GM12872 (cell line): ENCODE measurements around the gene GPANK1.

Experiments
- CTCF ChIP-seq: IDR thresholded peaks from 3 replicates; pipeline ENCODE4 v1.5.1; 2011; ENCODE audit warnings: low read depth, mild to moderate bottlenecking, low read length, moderate library complexity; ENCODE audit not compliant: insufficient read depth

The GPANK1 gene

GRCh38 chr6:31707701-31708100 is 42.9 kb upstream of the GPANK1 start:
- no peak for TF ChIP-seq CTCF

GRCh38 chr6:31706599-31706998 is 41.8 kb upstream of the GPANK1 start, which contains the start of gene LY6G6F:
Gene LY6G6F, plus strand, starts transcription at chr6:31706866. Its CDS starts 41 bp downstream, at chr6:31706907.
- no peak for TF ChIP-seq CTCF

- no peak for TF ChIP-seq CTCF
Observed at GRCh38 chr6:31705931-31706330, 41.1 kb upstream of the GPANK1 start.

- TF ChIP-seq CTCF = no peak
Observed at GRCh38 chr6:31702819-31703716, 38.3 kb upstream of the GPANK1 start, which contains the start of gene ABHD16A. Gene ABHD16A, minus strand, starts transcription at chr6:31703324. Its CDS starts 43 bp downstream, at chr6:31703281.

- no peak for TF ChIP-seq CTCF
Observed at GRCh38 chr6:31702405-31702818, 37.6 kb upstream of the GPANK1 start.

- TF ChIP-seq CTCF = no peak
Observed at GRCh38 chr6:31701666-31702404, 37.0 kb upstream of the GPANK1 start.

- TF ChIP-seq CTCF = no peak
Observed at GRCh38 chr6:31700740-31701401, 36.1 kb upstream of the GPANK1 start.
